Coronary artery (tissue), 2 donors: ENCODE measurements around the gene MCU.
"Not testable (repeated sequence)": the region's sequence is repeated elsewhere in the genome, so short reads cannot be mapped to it uniquely, and the experiment has no call there.

ENCODE experiments used
- DNase-seq: peaks from one replicate; pipeline ENCODE4 v3.0.0-alpha.2; 2017; ENCODE audit warnings: low spot score
- H3K27ac ChIP-seq, 2 donors: fragments of 200-600 bp; sonication (generic); one replicate each; pipeline ENCODE4 v1.5.1; 2016 to 2019
- H3K4me3 ChIP-seq: fragments of 200-600 bp; sonication (generic); 2 replicates; pipeline ENCODE4 v1.5.1; 2016; ENCODE audit warnings: mild to moderate bottlenecking, moderate library complexity
- CTCF ChIP-seq: fragments of 200-600 bp; sonication (generic); IDR thresholded peaks from one replicate; pipeline ENCODE4 v1.5.1; 2019; ENCODE audit warnings: antibody characterized with exemption

The MCU gene

GRCh38 chr10:72762042-72762441, 70.1 kb downstream of the MCU start:
- Histone ChIP-seq H3K4me3 (no peak overlapping the region), H3K27ac (no peak overlapping the region)
- TF ChIP-seq CTCF = no peak
- DNase-seq = no peak

- TF ChIP-seq CTCF = no peak
- Histone ChIP-seq H3K4me3 (no peak overlapping the region), H3K27ac (no peak overlapping the region)
- no peak for DNase-seq
Measured at GRCh38 chr10:72763201-72763600, 71.3 kb downstream of the MCU start.

- no peak for TF ChIP-seq CTCF
- no peak overlapping the region for H3K27ac ChIP-seq
- H3K4me3 ChIP-seq = no peak overlapping the region
- DNase-seq = no peak
Measured at GRCh38 chr10:72764151-72764550, 72.2 kb downstream of the MCU start.

- Histone ChIP-seq H3K27ac (no peak overlapping the region), H3K4me3 (no peak overlapping the region)
- no peak for TF ChIP-seq CTCF
- DNase-seq = no peak
Measured at GRCh38 chr10:72765051-72765745, 73.3 kb downstream of the MCU start.

GRCh38 chr10:72771195-72771594, 79.3 kb downstream of the MCU start:
- not testable (repeated sequence) for H3K27ac ChIP-seq, H3K4me3 ChIP-seq, DNase-seq

GRCh38 chr10:72772031-72772430, 80.1 kb downstream of the MCU start:
- DNase-seq = no peak
- no peak for TF ChIP-seq CTCF
- H3K4me3 ChIP-seq = no peak overlapping the region
- no peak overlapping the region for H3K27ac ChIP-seq

- no peak for DNase-seq
- no peak overlapping the region for H3K4me3 ChIP-seq
- TF ChIP-seq CTCF = no peak
- no peak overlapping the region for H3K27ac ChIP-seq
Measured at GRCh38 chr10:72779874-72780273, 87.9 kb downstream of the MCU start.
